HG03469 (cell line): ENCODE measurements around the gene SOCS2.
"Not testable (repeated sequence)": the region's sequence is repeated elsewhere in the genome, so short reads cannot be mapped to it uniquely, and the experiment has no call there.

ENCODE experiments used
- ATAC-seq: cut with Tn5 transposase; IDR thresholded peaks from one replicate; pipeline ENCODE4 v1.9.1; 2021; ENCODE audit warnings: mild to moderate bottlenecking, moderate library complexity, moderate number of reproducible peaks; ENCODE audit not compliant: unreplicated experiment

SOCS2 gene

GRCh38 chr12:93592641-93593406 is 20.3 kb downstream of the SOCS2 start:
- no peak for ATAC-seq

DNA sequence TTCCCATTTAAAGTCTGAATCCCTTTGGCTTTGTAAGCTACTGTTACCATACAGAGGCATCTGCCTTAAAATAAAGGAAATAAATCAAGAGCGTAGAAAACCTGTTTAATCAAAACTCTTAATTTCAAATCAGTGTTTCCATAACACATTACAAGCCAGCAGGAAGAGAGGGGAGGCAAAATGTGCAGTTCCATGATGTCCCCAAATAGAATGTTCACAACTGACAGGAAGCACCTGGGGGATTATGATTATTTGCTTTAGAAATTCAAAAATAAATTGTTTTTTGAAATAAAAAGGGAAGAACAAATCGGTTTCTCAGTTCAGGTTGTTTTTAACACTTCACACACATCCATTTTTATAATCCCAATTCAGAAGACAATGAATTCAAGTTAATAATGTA is 21.4 kb downstream of the SOCS2 start:
- no peak for ATAC-seq

GRCh38 chr12:93594766-93595311 is 22.4 kb downstream of the SOCS2 start:
- no peak for ATAC-seq

DNA sequence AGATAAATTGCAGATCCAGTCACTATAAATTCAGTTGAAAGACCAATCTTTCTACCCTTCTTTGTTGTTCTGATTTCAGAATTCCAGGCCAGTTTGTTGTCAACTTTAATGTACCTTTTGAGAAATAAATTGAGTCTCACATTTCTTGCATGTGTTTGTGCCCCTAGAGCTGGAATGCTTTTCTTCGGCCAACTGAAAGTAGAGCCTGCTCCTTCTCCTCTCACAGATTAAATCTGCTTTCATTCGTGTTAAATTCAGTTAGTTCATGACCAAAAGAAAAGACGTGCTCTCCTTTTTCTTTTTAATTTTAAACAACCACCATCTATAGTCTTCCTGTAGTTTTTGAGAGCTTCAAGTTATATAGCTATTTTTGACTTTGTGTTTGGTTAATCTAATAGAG is 22.9 kb downstream of the SOCS2 start:
- no peak for ATAC-seq

- no peak for ATAC-seq
Observed at GRCh38 chr12:93597608-93598007, 25.1 kb downstream of the SOCS2 start.

- ATAC-seq = no peak
Observed at GRCh38 chr12:93599192-93599591, 26.7 kb downstream of the SOCS2 start.

- ATAC-seq = no peak
Observed at GRCh38 chr12:93601591-93601990, 29.1 kb downstream of the SOCS2 start.

DNA sequence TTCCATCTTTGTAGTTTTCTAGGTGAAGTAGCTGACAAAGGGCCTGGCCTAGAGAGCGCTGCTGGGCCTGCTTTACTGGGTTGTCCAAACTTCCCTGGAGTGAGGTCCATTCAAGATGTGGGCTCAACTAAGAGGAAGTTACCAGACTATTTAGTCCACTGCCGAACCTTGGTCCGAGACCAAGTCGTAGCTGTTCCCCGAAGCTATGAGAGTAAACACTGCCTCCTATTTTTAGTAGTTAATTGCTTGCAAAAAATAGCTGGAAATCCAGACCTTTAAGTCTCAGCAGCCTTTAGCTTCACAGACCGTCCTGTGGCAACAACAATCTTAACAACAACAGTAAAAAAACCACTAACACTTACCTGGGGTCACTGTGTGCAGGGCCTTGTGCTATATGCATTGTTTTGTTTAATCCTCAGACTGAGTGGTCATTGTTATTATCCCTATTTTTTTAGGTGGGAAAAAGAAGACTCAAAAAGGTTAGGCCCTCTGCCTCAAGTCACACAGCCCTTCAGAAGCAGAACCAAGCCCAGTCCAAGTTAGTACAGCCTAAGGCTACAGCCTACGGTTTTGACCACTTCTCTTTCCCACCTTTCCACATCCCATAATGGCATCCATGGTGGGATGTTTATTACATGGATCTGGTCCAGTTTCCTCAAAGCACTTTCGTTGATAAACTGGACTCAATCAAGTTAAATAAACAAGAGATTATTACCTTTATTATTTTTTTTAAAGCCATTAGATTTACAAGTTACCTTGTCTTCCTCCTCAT is 30.6 kb downstream of the SOCS2 start:
- ATAC-seq = no peak

- no peak for ATAC-seq
Observed at GRCh38 chr12:93603762-93604161, 31.3 kb downstream of the SOCS2 start.

DNA sequence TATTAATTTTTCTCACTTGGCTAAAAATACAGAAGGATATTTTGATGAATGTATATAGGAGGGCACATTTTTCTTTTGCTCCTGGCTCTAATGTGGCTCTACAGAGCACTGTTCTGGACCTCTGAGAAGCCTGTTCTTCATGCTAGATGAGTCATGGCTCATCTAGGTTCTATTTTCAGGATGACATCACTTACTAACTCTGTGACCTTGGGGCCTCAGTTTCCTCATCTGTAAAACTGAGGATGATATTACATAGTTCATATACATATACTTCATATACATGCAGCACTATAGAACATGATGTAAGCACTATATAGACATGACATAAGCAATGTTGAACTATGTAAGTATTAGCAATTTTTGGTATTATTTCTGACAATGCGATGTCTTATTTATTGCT is 35.8 kb downstream of the SOCS2 start:
- ATAC-seq = no peak

DNA sequence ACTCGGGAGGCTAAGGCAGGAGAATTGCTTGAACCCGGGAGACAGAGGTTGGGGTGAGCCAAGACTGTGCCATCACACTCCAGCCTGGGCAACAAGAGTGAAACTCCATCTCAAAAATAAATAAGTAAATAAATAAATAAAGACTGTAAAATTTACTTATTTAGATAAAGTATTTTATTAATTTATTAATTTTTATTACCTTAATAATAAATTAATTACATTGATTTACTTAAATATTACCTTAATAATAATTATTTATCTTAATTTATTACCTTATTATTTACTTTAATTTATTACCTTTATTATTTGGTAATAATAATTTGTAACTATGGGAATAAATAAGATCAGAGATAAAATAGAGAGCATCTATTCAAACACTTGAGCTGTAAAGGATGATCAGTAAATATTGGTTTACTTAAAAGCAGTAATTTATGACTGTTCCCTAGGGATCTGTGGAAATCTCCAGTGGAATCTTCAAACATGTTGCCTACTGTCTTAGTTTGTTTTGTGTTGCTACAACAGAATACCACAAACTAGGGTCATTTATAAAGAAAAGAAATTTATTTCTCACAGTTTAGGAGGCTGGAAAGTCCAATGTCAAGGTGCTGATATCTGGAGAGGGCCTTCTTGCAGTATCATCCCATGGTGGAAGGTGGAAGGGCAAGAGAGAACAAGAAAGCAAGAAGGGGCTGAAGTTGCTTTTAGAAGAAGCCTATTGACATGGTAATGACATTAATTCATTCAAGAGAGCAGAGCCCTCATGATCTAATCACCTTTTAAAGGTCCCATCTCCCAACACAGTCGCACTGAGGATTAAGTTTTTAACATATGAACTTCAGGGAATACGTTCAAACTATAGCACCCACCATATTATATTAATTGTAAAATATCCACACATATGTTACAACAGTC is 37.1 kb downstream of the SOCS2 start:
- no peak for ATAC-seq

GRCh38 chr12:93612776-93613175 is 40.3 kb downstream of the SOCS2 start:
- no peak for ATAC-seq

DNA sequence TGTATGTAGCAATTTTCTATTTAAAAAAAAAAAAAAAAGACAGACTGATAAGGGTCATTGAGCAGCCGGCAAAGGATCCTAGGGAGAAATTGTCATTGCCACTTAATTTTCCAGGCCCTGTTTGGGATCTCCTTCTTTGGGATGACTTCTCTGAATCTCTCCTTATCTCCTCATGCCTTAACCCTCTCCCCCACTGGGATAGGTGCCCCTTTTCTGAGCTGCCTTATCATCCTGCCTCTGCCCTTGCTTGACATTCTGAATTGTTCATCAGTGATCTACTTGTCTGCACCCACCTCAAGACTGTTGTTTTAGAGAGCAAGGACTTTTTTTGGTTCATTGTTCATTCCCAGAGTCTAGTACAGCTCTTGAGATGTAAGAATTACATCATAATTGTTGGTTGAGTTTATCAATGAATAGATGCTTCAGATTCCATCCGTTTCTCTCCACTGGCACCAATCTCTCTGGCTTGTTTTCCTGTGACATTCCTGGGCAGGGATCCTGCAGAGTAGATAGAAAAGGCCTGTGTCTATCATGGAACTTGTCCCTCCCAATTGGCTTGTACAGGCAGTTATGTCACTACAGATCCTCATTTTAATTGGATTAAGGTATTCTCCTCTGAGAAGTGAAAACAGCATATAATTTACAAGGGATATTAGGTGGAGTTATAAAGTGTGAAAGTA is 42.6 kb downstream of the SOCS2 start:
- no peak for ATAC-seq

DNA sequence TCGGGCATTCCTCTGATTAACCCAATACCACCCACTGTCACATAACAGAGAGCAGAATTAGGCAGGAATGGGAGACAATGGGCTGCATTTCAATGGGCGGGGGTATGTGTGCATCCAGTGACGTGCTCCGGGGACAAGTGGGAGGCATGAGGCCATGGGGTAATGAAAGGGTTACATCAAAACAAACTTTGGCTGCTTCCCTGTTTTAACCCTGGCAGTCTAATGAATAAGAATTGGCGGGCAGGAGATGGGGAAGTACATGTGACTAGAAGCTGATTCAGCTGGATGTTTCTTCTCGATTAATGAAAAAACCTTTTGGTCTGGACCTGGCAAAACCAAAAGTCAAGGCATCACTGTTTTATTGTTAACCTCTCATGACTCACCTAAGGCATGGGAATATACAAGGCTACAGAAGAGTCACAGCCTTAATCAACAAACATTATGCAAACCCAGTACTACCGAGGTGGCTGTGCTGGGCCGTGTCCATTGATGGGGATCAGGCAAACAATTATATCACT is 44.2 kb downstream of the SOCS2 start:
- no peak for ATAC-seq

GRCh38 chr12:93618891-93619410 is 46.5 kb downstream of the SOCS2 start:
- no peak for ATAC-seq

GRCh38 chr12:93621986-93622385 is 49.5 kb downstream of the SOCS2 start:
- no peak for ATAC-seq

DNA sequence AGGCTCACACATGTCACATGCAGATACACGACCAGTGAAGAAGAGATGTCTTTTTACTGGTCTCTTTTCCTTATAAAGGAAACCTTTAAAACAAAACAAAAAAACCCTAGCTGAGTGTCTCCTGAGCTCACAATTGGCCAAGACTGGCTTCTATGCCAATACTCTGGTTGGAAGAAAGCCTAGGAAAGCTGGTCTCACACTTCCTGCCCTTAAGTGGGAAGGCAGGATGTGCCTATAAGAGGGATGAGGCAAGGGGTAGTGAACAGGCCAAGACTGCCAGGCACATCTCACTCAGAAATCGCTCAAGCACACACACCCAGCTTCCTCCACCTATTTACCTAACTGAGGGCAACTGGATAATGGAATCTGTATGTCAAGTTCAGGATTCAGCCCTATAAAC is 50.0 kb downstream of the SOCS2 start:
- no peak for ATAC-seq

GRCh38 chr12:93624595-93625294 is 52.3 kb downstream of the SOCS2 start:
- ATAC-seq = peak; percentile 63

DNA sequence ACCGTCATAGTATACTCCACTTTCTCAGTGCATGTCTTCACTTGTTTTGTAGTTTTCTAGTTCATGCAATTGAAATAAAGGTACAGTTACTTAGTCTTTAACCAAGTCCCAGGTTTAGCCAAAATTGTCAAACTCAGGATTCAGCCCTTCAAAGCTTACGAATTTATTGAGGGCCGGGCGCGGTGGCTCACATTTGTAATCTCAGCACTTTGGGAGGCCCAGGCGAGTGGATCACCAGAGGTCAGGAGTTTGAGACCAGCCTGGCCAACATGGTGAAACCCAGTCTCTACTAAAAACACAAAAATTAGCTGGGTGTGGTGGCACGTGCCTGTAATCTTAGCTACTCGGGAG is 52.8 kb downstream of the SOCS2 start:
- not testable (repeated sequence) for ATAC-seq
